SK-N-MC (cell line): ENCODE results near the gene FGD5.

ENCODE experiments used
- EZH2 ChIP-seq: fragments of 200-600 bp; sonication (generic); IDR thresholded peaks from one replicate; pipeline ENCODE4 v1.6.1; 2017; ENCODE audit warnings: antibody characterized with exemption
- FOXP2 ChIP-seq: optimal IDR thresholded peaks from 2 replicates; pipeline ENCODE3; 2011; ENCODE audit warnings: mild to moderate bottlenecking, moderate library complexity; ENCODE audit not compliant: insufficient read depth; ENCODE audit errors: extremely low read length, control extremely low read depth
- POLR2AphosphoS5 ChIP-seq: IDR thresholded peaks from 2 replicates; pipeline ENCODE4 v1.6.1; 2012; ENCODE audit warnings: mild to moderate bottlenecking, low read depth, low read length, borderline replicate concordance

DNA sequence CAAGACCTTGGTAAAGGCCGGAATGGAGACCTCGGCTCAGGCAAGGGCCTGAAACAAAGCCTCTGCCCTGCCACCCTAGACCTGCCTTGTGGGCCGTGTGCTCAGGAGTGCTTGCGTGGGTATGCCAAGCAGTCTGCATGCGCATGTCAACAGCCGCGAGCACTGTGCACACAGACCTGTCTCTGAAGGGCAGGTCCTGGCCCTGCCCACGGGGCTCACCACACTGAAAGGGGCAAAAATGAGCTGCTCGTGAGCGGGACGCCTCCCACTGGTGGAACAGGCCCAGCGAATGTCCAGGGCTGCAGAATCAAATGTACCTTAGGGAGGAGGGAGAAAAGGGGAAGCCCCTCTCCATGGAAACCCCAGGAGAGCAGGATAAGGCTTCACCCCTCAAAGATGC is 44.3 kb upstream of the FGD5 start:
- TF ChIP-seq EZH2 (no peak), POLR2AphosphoS5 (no peak), FOXP2 (no peak)
